K562 (cell line): ENCODE measurements around the gene VPS13C. TPM values are rescaled to one million over a fixed set of nuclear protein-coding genes. Genes with fewer than 3 reads are reported as not detected.
A peak's percentile ranks its signal among the peaks of the same experiment; 100 is the strongest.

Source experiments
- ATAC-seq: fragments of 200-7000 bp; cut with Tn5 transposase; 3 replicates; pipeline ENCODE4 v1.9.1; 2020; ENCODE audit warnings: moderate library complexity
- BruUV-seq: library from RNA; stranded (reverse); fragments of 400-500 nt; replicated peaks from 2 replicates; lab custom pipeline; 2021; lab: Mats Ljungman, UMichigan
- CTCF ChIA-PET: fragments of 300-600 bp; formaldehyde crosslinking; extraction: SDS; loops from one replicate; lab custom pipeline; 2021; ENCODE audit warnings: low intra/inter-chr PET ratio; lab: Yijun Ruan, JAX
- POLR2A ChIA-PET: fragments of 300-600, 350-650 bp; sonication (Branson Sonifier 250); formaldehyde crosslinking; extraction: SDS; loops from one replicate; lab custom pipeline; 2021; ENCODE audit warnings: antibody characterized with exemption, inconsistent platforms; lab: Yijun Ruan, JAX
- DNase-seq, 4 experiments: peaks; one replicate each; pipeline versions ENCODE4 v3.0.0 to v3.0.0-alpha.2; 2011 to 2018; ENCODE audit warnings: low spot score in 3 of 4, mixed read lengths in 3 of 4; ENCODE audit errors: extremely low read depth in 1 of 4
- FAIRE-seq: peaks from 2 replicates; lab custom pipeline; 2011; peaks lifted over from hg19 to GRCh38; lab: Jason Lieb, UNC
- H2AFZ ChIP-seq: 2 replicates; pipeline ENCODE4 v1.6.0; 2011; ENCODE audit warnings: low read depth, low read length, control low read depth, inconsistent platforms
- H3K27ac ChIP-seq: fragments of 200-600 bp; 3 replicates; pipeline ENCODE4 v1.8.0; 2011; ENCODE audit warnings: low read depth, mild to moderate bottlenecking, control low read depth, inconsistent platforms, low read length, moderate library complexity, mixed read lengths; ENCODE audit errors: extremely low read depth
- H3K27me3 ChIP-seq, 2 experiments: fragments of 300-600 bp in 1 of 2; 2 replicates in 1 of 2; 3 replicates in 1 of 2; pipeline versions ENCODE4 v1.6.0 to v1.8.0; 2011; ENCODE audit warnings: inconsistent platforms in 2 of 2, low read length in 2 of 2, mild to moderate bottlenecking in 1 of 2, mixed read lengths in 1 of 2, moderate library complexity in 1 of 2; ENCODE audit not compliant: control insufficient read depth in 2 of 2, insufficient read depth in 2 of 2
- H3K36me3 ChIP-seq: fragments of 300-600 bp; 3 replicates; pipeline ENCODE4 v1.8.0; 2011; ENCODE audit warnings: mild to moderate bottlenecking, low read length, inconsistent platforms; ENCODE audit not compliant: control insufficient read depth, insufficient read depth
- H3K4me1 ChIP-seq, 2 experiments: fragments of 200-600 bp in 1 of 2; replicated peaks in 1 of 2; 2 replicates in 1 of 2; 3 replicates in 1 of 2; pipeline versions ENCODE4 v1.5.1 to v1.8.0; 2011; ENCODE audit warnings: inconsistent platforms in 2 of 2, low read length in 2 of 2, mild to moderate bottlenecking in 1 of 2, mixed read lengths in 1 of 2, moderate library complexity in 1 of 2; ENCODE audit not compliant: control insufficient read depth in 2 of 2, insufficient read depth in 2 of 2
- H3K4me2 ChIP-seq: 2 replicates; pipeline ENCODE4 v1.6.1; 2011; ENCODE audit warnings: low read length, control low read depth, inconsistent platforms, mixed read lengths; ENCODE audit not compliant: insufficient read depth
- H3K4me3 ChIP-seq: fragments of 200-600 bp; sonication (generic), shearing (Covaris generic); 2 replicates; pipeline ENCODE4 v1.5.1; 2016; ENCODE audit warnings: control low read depth, inconsistent platforms
- H3K79me2 ChIP-seq: fragments of 200-600 bp; 3 replicates; pipeline ENCODE4 v1.8.0; 2011; ENCODE audit warnings: low read length, inconsistent platforms; ENCODE audit not compliant: control insufficient read depth, insufficient read depth
- H3K9ac ChIP-seq, 2 experiments: 2 replicates each; pipeline versions ENCODE4 v1.6.0 to v1.6.1; 2011; ENCODE audit warnings: low read depth in 2 of 2, low read length in 2 of 2, control low read depth in 1 of 2, inconsistent platforms in 1 of 2, mild to moderate bottlenecking in 1 of 2, mixed read lengths in 1 of 2; ENCODE audit not compliant: insufficient read depth in 1 of 2
- H3K9me1 ChIP-seq: one replicate; pipeline ENCODE4 v1.6.0; 2011; ENCODE audit warnings: inconsistent platforms, mild to moderate bottlenecking, low read length, moderate library complexity; ENCODE audit not compliant: control insufficient read depth, insufficient read depth
- H3K9me3 ChIP-seq: replicated peaks from 2 replicates; pipeline ENCODE4 v1.5.1; 2011; ENCODE audit warnings: low read depth, low read length, inconsistent platforms; ENCODE audit not compliant: control insufficient read depth, insufficient read depth
- H4K20me1 ChIP-seq: replicated peaks from 2 replicates; pipeline ENCODE4 v1.6.1; 2011; ENCODE audit warnings: low read length, inconsistent platforms, mixed read lengths; ENCODE audit not compliant: control insufficient read depth, insufficient read depth
- CREB1 ChIP-seq, 2 experiments: sonication (generic) in 1 of 2; formaldehyde crosslinking in 1 of 2; IDR thresholded peaks; 2 replicates each; pipeline versions ENCODE4 v1.6.1 to v1.8.0; 2012 to 2022; ENCODE audit warnings: inconsistent platforms in 1 of 2, mild to moderate bottlenecking in 1 of 2, missing genetic modification reagents in 1 of 2, moderate library complexity in 1 of 2
- CREM ChIP-seq: IDR thresholded peaks from 2 replicates; pipeline ENCODE4 v1.6.1; 2014; ENCODE audit warnings: antibody characterized with exemption, low read depth
- HDAC3 ChIP-seq: fragments of 450-650 bp; IDR thresholded peaks from 2 replicates; pipeline ENCODE4 v1.6.1; 2018; ENCODE audit warnings: borderline replicate concordance, mild to moderate bottlenecking, moderate library complexity; ENCODE audit not compliant: partially characterized antibody
- NR3C1 ChIP-seq: sonication (generic); formaldehyde crosslinking; IDR thresholded peaks from 2 replicates; pipeline ENCODE4 v1.8.1; 2022; ENCODE audit warnings: missing genetic modification reagents
- ZFP30 ChIP-seq: fragments of 250-450 bp; sonication (Bioruptor Pico); IDR thresholded peaks from 2 replicates; pipeline ENCODE4 v1.8.0; 2022; ENCODE audit warnings: moderate library complexity, mild to moderate bottlenecking, inconsistent platforms, borderline replicate concordance
- ZNF395 ChIP-seq: fragments of 200-800 bp; sonication (Bioruptor generic); IDR thresholded peaks from 2 replicates; pipeline ENCODE4 v1.6.1; 2017; ENCODE audit warnings: missing genetic modification characterization, missing compliant biosample characterization
- WGBS: fragments of 100-300 bp; shearing (Covaris generic); methylation state at CpG from one replicate; pipeline ENCODE4 v1.1.6; 2016; ENCODE audit warnings: low coverage, mixed read lengths; ENCODE audit not compliant: insufficient coverage; ENCODE audit errors: missing lambda C conversion rate; 5-methylcytosine and 5-hydroxymethylcytosine counted together
- in situ Hi-C: fragments of 300-500 bp; cut with MboI; formaldehyde crosslinking; loops from 4 replicates; pipeline ENCODE4 v1.15.0; 2018; ENCODE audit warnings: inconsistent platforms, mixed read lengths
- intact Hi-C: fragments of 100-400 bp; cut with micrococcal nuclease; formaldehyde crosslinking; loops from 2 replicates; pipeline ENCODE4 v1.14.2; 2022
- polyA plus RNA-seq, 8 experiments: library from polyadenylated mRNA; depleted of rRNA in 4 of 8; stranded (reverse) in 5 of 8; unstranded in 3 of 8; fragments of >200 nt; fragmentation: Nextera tagmentation in 2 of 8; fragmentation: Illumina TruSeq in 1 of 8; extraction: Ambion mirVana in 2 of 8; extraction: Trizol in 1 of 8; gene quantifications; 2 replicates each; pipeline versions ENCODE4 v1.2.1 to v1.2.3, GENCODE V29; 2011 to 2014; ENCODE audit warnings: inconsistent platforms in 1 of 8, missing spikeins in 1 of 8
- total RNA-seq, 7 experiments: library from RNA; depleted of rRNA in 6 of 7; stranded (reverse); fragments of >200 nt in 6 of 7; fragmentation: Illumina TruSeq in 2 of 7; extraction: Trizol in 2 of 7; gene quantifications; 2 replicates each; pipeline versions ENCODE4 v1.2.1 to v1.2.3, GENCODE V29; 2011 to 2021; ENCODE audit warnings: low replicate concordance in 1 of 7
- TF ChIP-seq, protein P1 (sequence below): sonication (generic); formaldehyde crosslinking; IDR thresholded peaks from 2 replicates; pipeline ENCODE4 v1.8.0; 2022; ENCODE audit warnings: mild to moderate bottlenecking, missing genetic modification reagents
- TF ChIP-seq, protein P2 (sequence below): sonication (generic); formaldehyde crosslinking; IDR thresholded peaks from 2 replicates; pipeline ENCODE4 v1.8.0; 2022; ENCODE audit warnings: missing genetic modification reagents, mild to moderate bottlenecking, moderate library complexity, borderline replicate concordance

The VPS13C gene
- total and polyA plus RNA-seq, 9 of the 15 experiments (the other 6 are each of a cell fraction or from before 2014, with no cell fraction given) = 5.2 to 32.3 (median 15.7) TPM

- TF ChIP-seq CREB1 (IDR thresholded peaks at IDR 0.05) (no peak), CREB1 (CRISPR knock-in tag; IDR thresholded peaks at IDR 0.05) (no peak), ZFP30 (no peak), HDAC3 (no peak), NR3C1 (CRISPR knock-in tag) (no peak)
- TF ChIP-seq, protein P1, sequence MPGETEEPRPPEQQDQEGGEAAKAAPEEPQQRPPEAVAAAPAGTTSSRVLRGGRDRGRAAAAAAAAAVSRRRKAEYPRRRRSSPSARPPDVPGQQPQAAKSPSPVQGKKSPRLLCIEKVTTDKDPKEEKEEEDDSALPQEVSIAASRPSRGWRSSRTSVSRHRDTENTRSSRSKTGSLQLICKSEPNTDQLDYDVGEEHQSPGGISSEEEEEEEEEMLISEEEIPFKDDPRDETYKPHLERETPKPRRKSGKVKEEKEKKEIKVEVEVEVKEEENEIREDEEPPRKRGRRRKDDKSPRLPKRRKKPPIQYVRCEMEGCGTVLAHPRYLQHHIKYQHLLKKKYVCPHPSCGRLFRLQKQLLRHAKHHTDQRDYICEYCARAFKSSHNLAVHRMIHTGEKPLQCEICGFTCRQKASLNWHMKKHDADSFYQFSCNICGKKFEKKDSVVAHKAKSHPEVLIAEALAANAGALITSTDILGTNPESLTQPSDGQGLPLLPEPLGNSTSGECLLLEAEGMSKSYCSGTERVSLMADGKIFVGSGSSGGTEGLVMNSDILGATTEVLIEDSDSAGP (CRISPR knock-in tag) = no peak
Measured at GRCh38 chr15:62060896-62061280, 641 bp upstream of the VPS13C start (continued).

DNA sequence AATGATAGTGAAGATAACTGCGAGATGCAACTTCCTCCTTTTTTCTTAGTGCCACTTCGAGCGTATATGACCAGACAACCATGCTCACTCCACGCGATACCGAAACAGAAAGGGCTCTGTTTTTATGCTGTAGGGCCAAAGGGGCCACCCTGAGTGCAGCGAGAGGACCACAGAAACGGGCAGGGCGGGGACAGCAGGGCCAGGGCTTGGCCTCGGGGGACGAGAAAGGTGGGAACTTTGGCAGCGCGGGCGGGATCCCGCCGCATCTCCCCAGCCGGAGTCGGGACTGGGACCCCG is 483 bp downstream of the VPS13C start:
- H3K9me1 ChIP-seq = no peaks in the 10 kb centered on the region
- peak; percentile 85 for ATAC-seq
- in situ Hi-C loops (loop anchor here (10.0 kb wide), 1 partner anchor 185 kb away; no protein-coding TSS in a partner anchor), intact Hi-C loops (no loop called here)
- peak overlapping the region; percentile 86 for H3K4me3 ChIP-seq
- peak in 2 of 4 experiments; percentile 57 to 69 for DNase-seq
- FAIRE-seq = peak; percentile 75
- peak overlapping the region; percentile 85 for H3K4me2 ChIP-seq
- peaks cover 3 to 13% of the 10 kb centered on the region in 2 experiments; a peak in 3 of 5 replicates for H3K4me1 ChIP-seq
- POLR2A ChIA-PET = interaction anchor here (0.7 to 1.1 kb wide), 6 partner anchors 9 to 665 kb away, joined by 3 to 4 read pairs (median 3); no protein-coding TSS in a partner anchor
- H2AFZ ChIP-seq = peak overlapping the region; percentile 98
- BruUV-seq = no TSS peak
- H3K27ac ChIP-seq = peak overlapping the region; percentile 77
- H3K9me3 ChIP-seq = no peaks in the 10 kb centered on the region
- no peaks in the 10 kb centered on the region for H3K36me3 ChIP-seq
- WGBS = 0% methylated on average over 16 of the region's 19 CpGs
- H4K20me1 ChIP-seq = no peaks in the 10 kb centered on the region
- H3K27me3 ChIP-seq = no peaks in the 10 kb centered on the region; a peak in 1 of 5 replicates
- CTCF ChIA-PET = no interaction called here
- peaks cover 41% of the 10 kb centered on the region for H3K79me2 ChIP-seq
- H3K9ac ChIP-seq = peak overlapping the region; percentile 76 to 94
- peak; percentile 27; the same call in 1 of the 2 replicates for TF ChIP-seq CREM
- TF ChIP-seq, protein P2, sequence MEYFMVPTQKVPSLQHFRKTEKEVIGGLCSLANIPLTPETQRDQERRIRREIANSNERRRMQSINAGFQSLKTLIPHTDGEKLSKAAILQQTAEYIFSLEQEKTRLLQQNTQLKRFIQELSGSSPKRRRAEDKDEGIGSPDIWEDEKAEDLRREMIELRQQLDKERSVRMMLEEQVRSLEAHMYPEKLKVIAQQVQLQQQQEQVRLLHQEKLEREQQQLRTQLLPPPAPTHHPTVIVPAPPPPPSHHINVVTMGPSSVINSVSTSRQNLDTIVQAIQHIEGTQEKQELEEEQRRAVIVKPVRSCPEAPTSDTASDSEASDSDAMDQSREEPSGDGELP (CRISPR knock-in tag) = no peak
- no peak for TF ChIP-seq ZNF395 (CRISPR knock-in tag)
